PC-3 (cell line): ENCODE results near the gene PML.

Experiments used
- CTCF ChIP-seq: fragments of 300-600 bp; sonication (generic); conservative IDR thresholded peaks from 2 replicates; pipeline ENCODE4 v1.5.1; 2017; ENCODE audit warnings: antibody characterized with exemption, low read depth, mild to moderate bottlenecking, low read length
- EZH2 ChIP-seq: fragments of 300-600 bp; sonication (generic); IDR thresholded peaks from one replicate; pipeline ENCODE4 v1.6.1; 2017; ENCODE audit warnings: antibody characterized with exemption, mild to moderate bottlenecking, low read length; ENCODE audit not compliant: unreplicated experiment
- EZH2phosphoT487 ChIP-seq: fragments of 300-600 bp; sonication (generic); IDR thresholded peaks from 2 replicates; pipeline ENCODE4 v1.6.1; 2018; ENCODE audit warnings: mild to moderate bottlenecking, antibody characterized with exemption, low read length, borderline replicate concordance

DNA sequence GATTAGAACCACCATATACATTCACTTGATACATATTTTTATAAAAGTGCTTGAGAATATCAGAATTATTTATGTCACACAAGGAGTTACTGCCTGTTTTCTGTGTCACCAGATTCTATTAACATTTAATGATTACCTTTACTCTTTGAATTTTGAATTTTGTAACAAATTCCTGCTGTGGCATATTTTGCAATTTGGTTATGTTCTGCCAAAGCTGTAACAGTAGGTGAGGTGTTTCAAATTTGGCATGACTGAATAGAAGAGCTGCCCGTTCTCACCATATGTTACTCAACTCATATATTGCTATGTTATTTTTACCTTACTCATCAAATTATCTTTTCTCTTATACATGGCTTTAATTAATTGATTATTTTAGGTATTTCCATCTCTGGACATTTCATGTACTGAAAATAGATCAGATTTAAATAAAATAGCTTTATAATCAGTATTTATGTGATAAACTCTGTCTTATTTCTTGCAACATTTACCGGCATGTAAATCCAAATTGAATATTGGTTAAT lies 18.9 kb downstream of the PML start:
- no peak for TF ChIP-seq CTCF
- TF ChIP-seq EZH2, result no peak
- no peak for TF ChIP-seq EZH2phosphoT487
